HFFc6 (cell line): ENCODE results near the gene CXXC5. TPM values are rescaled to one million over a fixed set of nuclear protein-coding genes. Genes with fewer than 3 reads are reported as not detected.

Experiments
- total RNA-seq, 6 experiments: library from RNA; stranded (reverse); fragmentation: NEBNext Ultra II Directional; extraction: Animal tissue kit (Norgen Biotek cat#: 25700); gene quantifications; 2 replicates in 1 of 6; 3 replicates in 5 of 6; pipeline ENCODE4 v1.2.3, GENCODE V29; 2021

The CXXC5 gene
- total RNA-seq, 6 experiments from 2014 or later, result 46.4 to 58.5 (median 49.2) TPM

Other genes with a start within 250 kb of the CXXC5 start
- gene SPATA24, start 244.3 kb upstream of the CXXC5 start, total RNA-seq, result 1 to 10 TPM; 4.0 to 6.9 (median 5.2) TPM
- gene DNAJC18, start 208.8 kb upstream of the CXXC5 start, total RNA-seq, result 10 to 100 TPM; 14.3 to 19.9 (median 18.2) TPM
- gene ECSCR, start 185.6 kb upstream of the CXXC5 start, total RNA-seq, result under 1 TPM; 0.28 to 0.91 (median 0.83) TPM
- gene SMIM33, start 177.3 kb upstream of the CXXC5 start, total RNA-seq, result not detected
- 10 to 100 TPM; 68.8 to 99.6 (median 87.9) TPM for gene STING1, start 165.6 kb upstream of the CXXC5 start, total RNA-seq
- 100 to 1,000 TPM; 113 to 144 (median 123) TPM for gene UBE2D2, start 87.0 kb upstream of the CXXC5 start, total RNA-seq
- under 1 TPM in 5 of 6 experiments, not detected in 1; 0.02 to 0.14 (median 0.07) TPM for gene PSD2, start 147.5 kb downstream of the CXXC5 start, total RNA-seq